H9 (cell line): Measurements from ENCODE around the gene GRID1. TPM values are rescaled to one million over a fixed set of nuclear protein-coding genes. Genes with fewer than 3 reads are reported as not detected.

Experiments
- DNase-seq: peaks from one replicate; pipeline ENCODE4 v3.0.0-alpha.2; 2017
- H2AFZ ChIP-seq: one replicate; pipeline ENCODE4 v1.6.1; 2013; ENCODE audit warnings: mild to moderate bottlenecking, low read length, control low read depth, moderate library complexity
- H2AK5ac ChIP-seq: 2 replicates; pipeline ENCODE4 v1.6.1; 2013; ENCODE audit warnings: low read length, control low read depth, mixed read lengths; ENCODE audit not compliant: insufficient read length
- H2BK120ac ChIP-seq: one replicate; pipeline ENCODE4 v1.6.1; 2013; ENCODE audit warnings: low read depth, mild to moderate bottlenecking, low read length, control low read depth, inconsistent platforms; ENCODE audit not compliant: poor library complexity, severe bottlenecking
- H2BK12ac ChIP-seq: 2 replicates; pipeline ENCODE4 v1.6.1; 2013; ENCODE audit warnings: low read length, control low read depth, mixed read lengths, low read depth; ENCODE audit not compliant: insufficient read length
- H2BK15ac ChIP-seq: 2 replicates; pipeline ENCODE4 v1.6.1; 2013; ENCODE audit warnings: low read depth, low read length, control low read depth
- H2BK20ac ChIP-seq: one replicate; pipeline ENCODE4 v1.6.1; 2013; ENCODE audit warnings: low read depth, mild to moderate bottlenecking, low read length, control low read depth, inconsistent platforms; ENCODE audit not compliant: poor library complexity, severe bottlenecking
- H2BK5ac ChIP-seq: 2 replicates; pipeline ENCODE4 v1.6.1; 2013; ENCODE audit warnings: low read length, control low read depth, mixed read lengths; ENCODE audit not compliant: insufficient read length
- H3K14ac ChIP-seq: 2 replicates; pipeline ENCODE4 v1.6.1; 2013; ENCODE audit warnings: low read length, control low read depth; ENCODE audit not compliant: insufficient read depth
- H3K18ac ChIP-seq: 2 replicates; pipeline ENCODE4 v1.6.1; 2013; ENCODE audit warnings: low read depth, mild to moderate bottlenecking, mixed read lengths, low read length, control low read depth; ENCODE audit not compliant: insufficient read length
- H3K23ac ChIP-seq: 2 replicates; pipeline ENCODE4 v1.6.1; 2013; ENCODE audit warnings: low read length, control low read depth, mixed read lengths, low read depth; ENCODE audit not compliant: insufficient read length
- H3K23me2 ChIP-seq: 2 replicates; pipeline ENCODE4 v1.6.1; 2013; ENCODE audit warnings: low read depth, mild to moderate bottlenecking, mixed read lengths, low read length, control low read depth; ENCODE audit not compliant: insufficient read length, poor library complexity, severe bottlenecking
- H3K27ac ChIP-seq: 2 replicates; pipeline ENCODE4 v1.5.1; 2013; ENCODE audit warnings: low read length, control low read depth, mixed read lengths, low read depth; ENCODE audit not compliant: insufficient read length
- H3K27me3 ChIP-seq: 2 replicates; pipeline ENCODE4 v1.6.1; 2013; ENCODE audit warnings: low read length, control low read depth, inconsistent platforms; ENCODE audit not compliant: insufficient read depth
- H3K4ac ChIP-seq: 2 replicates; pipeline ENCODE4 v1.6.1; 2013; ENCODE audit warnings: low read depth, mild to moderate bottlenecking, control low read depth, inconsistent platforms, low read length, moderate library complexity
- H3K4me1 ChIP-seq: 2 replicates; pipeline ENCODE4 v1.6.1; 2013; ENCODE audit warnings: low read length, control low read depth, inconsistent platforms; ENCODE audit not compliant: insufficient read depth
- H3K4me2 ChIP-seq: 2 replicates; pipeline ENCODE4 v1.6.1; 2013; ENCODE audit warnings: low read length, control low read depth, mixed read lengths; ENCODE audit not compliant: insufficient read length, insufficient read depth
- H3K56ac ChIP-seq: 2 replicates; pipeline ENCODE4 v1.6.1; 2013; ENCODE audit warnings: low read depth, mild to moderate bottlenecking, mixed read lengths, low read length, control low read depth; ENCODE audit not compliant: insufficient read length
- H3K79me1 ChIP-seq: 2 replicates; pipeline ENCODE4 v1.6.1; 2013; ENCODE audit warnings: low read depth, mild to moderate bottlenecking, moderate library complexity, low read length, control low read depth, inconsistent platforms; ENCODE audit not compliant: insufficient read depth, poor library complexity, severe bottlenecking
- H3K79me2 ChIP-seq: 2 replicates; pipeline ENCODE4 v1.6.1; 2013; ENCODE audit warnings: low read length, control low read depth, inconsistent platforms; ENCODE audit not compliant: insufficient read depth
- H3K9ac ChIP-seq: 2 replicates; pipeline ENCODE4 v1.6.1; 2013; ENCODE audit warnings: low read length, control low read depth, mixed read lengths; ENCODE audit not compliant: insufficient read length; ENCODE audit errors: extremely low read depth
- H3K9me3 ChIP-seq: one replicate; pipeline ENCODE4 v1.6.1; 2013; ENCODE audit warnings: low read depth, low read length, inconsistent platforms; ENCODE audit not compliant: control insufficient read depth
- H3T11ph ChIP-seq: one replicate; pipeline ENCODE4 v1.6.1; 2013; ENCODE audit warnings: mild to moderate bottlenecking, low read length, control low read depth, inconsistent platforms
- H4K20me1 ChIP-seq: one replicate; pipeline ENCODE4 v1.6.1; 2013; ENCODE audit not compliant: control insufficient read depth, insufficient read length, insufficient read depth
- H4K5ac ChIP-seq: 2 replicates; pipeline ENCODE4 v1.6.1; 2013; ENCODE audit warnings: low read depth, mild to moderate bottlenecking, mixed read lengths, low read length, control low read depth; ENCODE audit not compliant: insufficient read length
- H4K8ac ChIP-seq: replicated peaks from 2 replicates; pipeline ENCODE4 v1.6.1; 2013; ENCODE audit warnings: low read length, control low read depth, mixed read lengths, low read depth; ENCODE audit not compliant: insufficient read length
- H4K91ac ChIP-seq: 2 replicates; pipeline ENCODE4 v1.6.1; 2013; ENCODE audit warnings: low read depth, mild to moderate bottlenecking, moderate library complexity, mixed read lengths, low read length, control low read depth; ENCODE audit not compliant: insufficient read length
- H3K27ac Mint-ChIP-seq, 3 experiments: 2 replicates in 2 of 3; 3 replicates in 1 of 3; pipeline ENCODE4 v1.8.0; 2020 to 2021; ENCODE audit warnings: mixed read lengths in 3 of 3, mild to moderate bottlenecking in 1 of 3, moderate library complexity in 1 of 3
- H3K27me3 Mint-ChIP-seq: 2 replicates; pipeline ENCODE4 v1.8.0; 2021; ENCODE audit warnings: low read depth, mild to moderate bottlenecking, moderate library complexity, mixed read lengths
- H3K36me3 Mint-ChIP-seq, 3 experiments: 2 replicates in 2 of 3; 3 replicates in 1 of 3; pipeline ENCODE4 v1.8.0; 2020 to 2021; ENCODE audit warnings: low read depth in 3 of 3, mixed read lengths in 3 of 3; ENCODE audit not compliant: insufficient read depth in 1 of 3
- H3K4me1 Mint-ChIP-seq, 2 experiments: 2 replicates each; pipeline ENCODE4 v1.8.0; 2020; ENCODE audit warnings: mixed read lengths in 2 of 2
- H3K4me3 Mint-ChIP-seq, 2 experiments: 2 replicates in 1 of 2; 3 replicates in 1 of 2; pipeline ENCODE4 v1.8.0; 2020 to 2021; ENCODE audit warnings: mild to moderate bottlenecking in 2 of 2, mixed read lengths in 2 of 2, moderate library complexity in 1 of 2
- H3K9me3 Mint-ChIP-seq, 2 experiments: 2 replicates in 1 of 2; 3 replicates in 1 of 2; pipeline ENCODE4 v1.8.0; 2020; ENCODE audit warnings: mild to moderate bottlenecking in 2 of 2, mixed read lengths in 2 of 2, moderate library complexity in 1 of 2
- WGBS: extraction: QIAGEN DNeasy Blood & Tissue Kit; methylation state at CpG from one replicate; pipeline ENCODE4 v1.1.7; 2013; ENCODE audit warnings: missing lambda C conversion rate, low lambda C conversion rate, mixed read lengths; ENCODE audit not compliant: insufficient read length; ENCODE audit errors: extremely low coverage; 5-methylcytosine and 5-hydroxymethylcytosine counted together
- total RNA-seq: library from RNA; stranded (reverse); gene quantifications from 2 replicates; pipeline ENCODE4 v1.2.1, GENCODE V29; 2021
- TF ChIP-seq, protein P1 (sequence below): fragments of 200-600 bp; sonication (generic); conservative IDR thresholded peaks from 3 replicates; pipeline ENCODE4 v1.8.0; 2021; ENCODE audit warnings: antibody characterized with exemption, mild to moderate bottlenecking

The GRID1 gene
- total RNA-seq, 1 experiment from 2014 or later = 0.35 TPM

DNA sequence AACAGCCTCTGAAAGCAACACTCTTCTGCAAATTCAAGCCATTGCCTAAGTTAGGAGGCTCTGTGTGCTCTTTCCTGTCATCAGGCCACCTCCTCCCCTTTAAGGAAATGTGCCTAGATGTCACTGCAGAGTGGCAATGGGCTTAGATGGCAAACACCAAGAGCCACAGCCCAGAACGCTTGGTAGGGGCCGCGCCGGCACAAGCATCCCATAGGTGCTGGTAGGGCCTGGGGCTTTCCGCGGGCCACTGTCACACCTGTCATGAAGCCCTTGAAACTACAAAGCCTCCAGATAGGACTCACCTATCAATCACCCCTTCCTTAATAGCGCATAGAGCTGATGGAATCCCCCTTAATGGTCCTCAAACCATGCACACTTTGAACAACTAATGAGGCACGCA is 299.9 kb downstream of the GRID1 start:
- no peak overlapping the region for H2AK5ac ChIP-seq
- no peaks in the 10 kb centered on the region for H4K20me1 ChIP-seq
- H3K4me1 ChIP-seq = no peaks in the 10 kb centered on the region
- no peaks in the 10 kb centered on the region; the same call in 1 of the 2 replicates for H3K27me3 Mint-ChIP-seq
- no peaks in the 10 kb centered on the region for H3K23me2 ChIP-seq
- H3K79me1 ChIP-seq = no peaks in the 10 kb centered on the region
- H3K18ac ChIP-seq = no peak overlapping the region
- no peak overlapping the region for H3K27ac ChIP-seq
- no peak overlapping the region for H3T11ph ChIP-seq
- H3K27ac Mint-ChIP-seq = no peak overlapping the region
- no peaks in the 10 kb centered on the region; a peak in 1 of 7 replicates for H3K36me3 Mint-ChIP-seq
- peak overlapping the region; percentile 35 for H4K91ac ChIP-seq
- no peak overlapping the region for H2AFZ ChIP-seq
- H3K4me2 ChIP-seq = no peak overlapping the region
- H3K9me3 ChIP-seq = no peaks in the 10 kb centered on the region
- no peak overlapping the region for H3K23ac ChIP-seq
- no peak overlapping the region for H3K56ac ChIP-seq
- TF ChIP-seq, protein P1, sequence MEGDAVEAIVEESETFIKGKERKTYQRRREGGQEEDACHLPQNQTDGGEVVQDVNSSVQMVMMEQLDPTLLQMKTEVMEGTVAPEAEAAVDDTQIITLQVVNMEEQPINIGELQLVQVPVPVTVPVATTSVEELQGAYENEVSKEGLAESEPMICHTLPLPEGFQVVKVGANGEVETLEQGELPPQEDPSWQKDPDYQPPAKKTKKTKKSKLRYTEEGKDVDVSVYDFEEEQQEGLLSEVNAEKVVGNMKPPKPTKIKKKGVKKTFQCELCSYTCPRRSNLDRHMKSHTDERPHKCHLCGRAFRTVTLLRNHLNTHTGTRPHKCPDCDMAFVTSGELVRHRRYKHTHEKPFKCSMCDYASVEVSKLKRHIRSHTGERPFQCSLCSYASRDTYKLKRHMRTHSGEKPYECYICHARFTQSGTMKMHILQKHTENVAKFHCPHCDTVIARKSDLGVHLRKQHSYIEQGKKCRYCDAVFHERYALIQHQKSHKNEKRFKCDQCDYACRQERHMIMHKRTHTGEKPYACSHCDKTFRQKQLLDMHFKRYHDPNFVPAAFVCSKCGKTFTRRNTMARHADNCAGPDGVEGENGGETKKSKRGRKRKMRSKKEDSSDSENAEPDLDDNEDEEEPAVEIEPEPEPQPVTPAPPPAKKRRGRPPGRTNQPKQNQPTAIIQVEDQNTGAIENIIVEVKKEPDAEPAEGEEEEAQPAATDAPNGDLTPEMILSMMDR = no peak
- H3K79me2 ChIP-seq = no peaks in the 10 kb centered on the region
- no peak overlapping the region for H3K4ac ChIP-seq
- H2BK15ac ChIP-seq = no peak overlapping the region
- H3K4me3 Mint-ChIP-seq = no peak overlapping the region
- WGBS = no CpG with 5 or more reads among the region's 8 CpGs
- H3K9ac ChIP-seq = no peak overlapping the region
- H2BK20ac ChIP-seq = no peak overlapping the region
- no peaks in the 10 kb centered on the region for H3K9me3 Mint-ChIP-seq
- H3K4me1 Mint-ChIP-seq = 0 out of 4 replicates have a peak, but pooled peaks cover 2 to 3% of the 10 kb centered on the region in 2 experiments
- H2BK5ac ChIP-seq = no peak overlapping the region
- H3K27me3 ChIP-seq = no peaks in the 10 kb centered on the region
- H2BK12ac ChIP-seq = no peak overlapping the region
- DNase-seq = no peak
- no peak overlapping the region for H4K5ac ChIP-seq
- H2BK120ac ChIP-seq = no peak overlapping the region
- no peak overlapping the region for H4K8ac ChIP-seq
- H3K14ac ChIP-seq = no peak overlapping the region
